ENCODE measurements around the gene SSH2. TPM values are rescaled to one million over a fixed set of nuclear protein-coding genes. Genes with fewer than 3 reads are reported as not detected.

SSH2 gene
- total RNA-seq, 2 experiments from 2014 or later, result 39.4 to 73.9 TPM

DNA sequence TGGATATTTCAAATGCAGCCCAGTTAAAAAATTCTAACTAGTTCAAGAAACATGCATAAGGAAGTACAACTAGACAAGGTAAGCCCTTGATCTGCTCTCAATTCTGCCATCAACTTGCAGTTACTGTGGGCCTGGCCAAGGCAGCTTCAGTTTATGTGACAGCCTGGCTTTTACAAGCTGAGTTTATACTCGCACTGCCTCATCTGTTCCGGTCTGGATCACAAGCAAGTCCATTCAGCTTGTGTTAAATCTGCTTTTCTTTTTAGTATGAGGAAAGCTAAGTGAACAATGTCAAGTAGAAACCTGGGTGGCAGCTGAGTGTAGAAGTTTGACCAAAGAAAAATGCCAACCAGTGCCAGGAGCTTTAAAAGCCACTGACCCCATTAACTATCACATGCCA, 230.7 kb downstream of the SSH2 start:
- Histone ChIP-seq H3K36me3 (ENCODE audit: insufficient read depth, low read length) (peaks cover 55% of the 10 kb centered on the region), H3K79me2 (ENCODE audit: insufficient read depth, low read depth, low read length) (peaks cover 6% of the 10 kb centered on the region; the same call in 1 of the 2 replicates), H3K9me2 (ENCODE audit: insufficient read depth, low read length) (no peaks in the 10 kb centered on the region), H3K27ac (ENCODE audit: low read depth, low read length, poor library complexity, severe bottlenecking) (no peak overlapping the region), H2AFZ (ENCODE audit: low read length) (no peak overlapping the region), H3K4me2 (ENCODE audit: low read length) (no peak overlapping the region), H3K4me3 (ENCODE audit: low read depth, low read length, poor library complexity, severe bottlenecking) (no peak overlapping the region), H3K4me1 (ENCODE audit: insufficient read depth, low read length, poor library complexity, severe bottlenecking) (peaks cover 3% of the 10 kb centered on the region), H4K20me1 (ENCODE audit: insufficient read depth, low read length) (no peaks in the 10 kb centered on the region), H3K9me3 (ENCODE audit: low read length) (no peaks in the 10 kb centered on the region)
- no TSS peak for BruUV-seq (replicated peaks)
- intact Hi-C loops (cut with micrococcal nuclease; ENCODE audit: unreplicated experiment), result no loop called here
- TF ChIP-seq EZH2phosphoT487 (IDR thresholded peaks at IDR 0.05; ENCODE audit: borderline replicate concordance, low read depth, low read length) (no peak), CTCF (conservative IDR thresholded peaks at IDR 0.05; ENCODE audit: low read length) (no peak)
- DNase-seq (ENCODE audit: low spot score), result no peak
- CTCF ChIA-PET (ENCODE audit: unreplicated experiment), result no interaction called here
- POLR2A ChIA-PET, result interaction anchor here (1.0 to 1.6 kb wide), 5 partner anchors 8 to 24 kb away, joined by 3 to 7 read pairs (median 6); no protein-coding TSS in a partner anchor

- Histone ChIP-seq H3K4me1 (ENCODE audit: insufficient read depth, low read length, poor library complexity, severe bottlenecking) (no peaks in the 10 kb centered on the region), H3K36me3 (ENCODE audit: insufficient read depth, low read length) (peaks cover 59% of the 10 kb centered on the region), H3K4me2 (ENCODE audit: low read length) (no peak overlapping the region), H4K20me1 (ENCODE audit: insufficient read depth, low read length) (no peaks in the 10 kb centered on the region), H2AFZ (ENCODE audit: low read length) (no peak overlapping the region), H3K79me2 (ENCODE audit: insufficient read depth, low read depth, low read length) (peaks cover 2% of the 10 kb centered on the region; the same call in 1 of the 2 replicates), H3K4me3 (ENCODE audit: low read depth, low read length, poor library complexity, severe bottlenecking) (no peak overlapping the region), H3K9me2 (ENCODE audit: insufficient read depth, low read length) (no peaks in the 10 kb centered on the region), H3K27ac (ENCODE audit: low read depth, low read length, poor library complexity, severe bottlenecking) (no peak overlapping the region), H3K9me3 (ENCODE audit: low read length) (no peaks in the 10 kb centered on the region)
- intact Hi-C loops (cut with micrococcal nuclease; ENCODE audit: unreplicated experiment), result no loop called here
- CTCF ChIA-PET (ENCODE audit: unreplicated experiment), result no interaction called here
- TF ChIP-seq CTCF (conservative IDR thresholded peaks at IDR 0.05; ENCODE audit: low read length) (no peak), EZH2phosphoT487 (IDR thresholded peaks at IDR 0.05; ENCODE audit: borderline replicate concordance, low read depth, low read length) (no peak)
- BruUV-seq (replicated peaks), result no TSS peak
- POLR2A ChIA-PET, result interaction anchor here (0.6 to 1.6 kb wide), 7 partner anchors 8 to 24 kb away, joined by 3 to 8 read pairs (median 6); no protein-coding TSS in a partner anchor
- DNase-seq (ENCODE audit: low spot score), result no peak
These were observed 231.2 kb downstream of the SSH2 start for GRCh38 chr17:29698837-29699236.

GRCh38 chr17:29698019-29698777, 231.8 kb downstream of the SSH2 start:
- Histone ChIP-seq H3K36me3 (ENCODE audit: insufficient read depth, low read length) (peaks cover 61% of the 10 kb centered on the region), H3K79me2 (ENCODE audit: insufficient read depth, low read depth, low read length) (no peaks in the 10 kb centered on the region), H2AFZ (ENCODE audit: low read length) (no peak overlapping the region), H3K9me3 (ENCODE audit: low read length) (no peaks in the 10 kb centered on the region), H3K4me3 (ENCODE audit: low read depth, low read length, poor library complexity, severe bottlenecking) (no peak overlapping the region), H4K20me1 (ENCODE audit: insufficient read depth, low read length) (no peaks in the 10 kb centered on the region), H3K27ac (ENCODE audit: low read depth, low read length, poor library complexity, severe bottlenecking) (no peak overlapping the region), H3K9me2 (ENCODE audit: insufficient read depth, low read length) (no peaks in the 10 kb centered on the region), H3K4me1 (ENCODE audit: insufficient read depth, low read length, poor library complexity, severe bottlenecking) (no peaks in the 10 kb centered on the region), H3K4me2 (ENCODE audit: low read length) (no peak overlapping the region)
- BruUV-seq (replicated peaks), result no TSS peak
- TF ChIP-seq CTCF (conservative IDR thresholded peaks at IDR 0.05; ENCODE audit: low read length) (no peak), EZH2phosphoT487 (IDR thresholded peaks at IDR 0.05; ENCODE audit: borderline replicate concordance, low read depth, low read length) (no peak)
- ChIA-PET POLR2A (interaction anchor here (0.6 to 1.6 kb wide), 3 partner anchors 15 to 24 kb away, joined by 3 to 8 read pairs (median 6); no protein-coding TSS in a partner anchor), CTCF (ENCODE audit: unreplicated experiment) (no interaction called here)
- intact Hi-C loops (cut with micrococcal nuclease; ENCODE audit: unreplicated experiment), result no loop called here
- no peak for DNase-seq (ENCODE audit: low spot score)

Data from OCI-LY7 (cell line).